CD14-positive monocyte (primary cell): ENCODE data around the gene OGDHL. TPM values are rescaled to one million over a fixed set of nuclear protein-coding genes. Genes with fewer than 3 reads are reported as not detected.

Source experiments
- DNase-seq, 3 donors: peaks; one replicate each; pipeline ENCODE4 v3.0.0-alpha.2; 2011 to 2022
- H2AFZ ChIP-seq: 2 replicates; pipeline ENCODE4 v1.6.0; 2012; ENCODE audit warnings: mild to moderate bottlenecking, low read depth, low read length, inconsistent platforms; ENCODE audit not compliant: insufficient read depth, poor library complexity, severe bottlenecking
- H3K27ac ChIP-seq, 2 donors: 1 replicate in 1 of 2; 2 replicates in 1 of 2; pipeline ENCODE4 v1.5.1; 2012 to 2013; ENCODE audit warnings: low read length in 2 of 2, control low read depth in 1 of 2, inconsistent platforms in 1 of 2, low read depth in 1 of 2, mild to moderate bottlenecking in 1 of 2
- H3K27me3 ChIP-seq, 2 donors: one replicate each; pipeline versions ENCODE4 v1.6.0 to v1.6.1; 2011 to 2013; ENCODE audit warnings: low read length in 2 of 2; ENCODE audit not compliant: control insufficient read depth in 2 of 2, insufficient read depth in 2 of 2
- H3K36me3 ChIP-seq, 2 donors: replicated peaks in 1 of 2; 1 replicate in 1 of 2; 2 replicates in 1 of 2; pipeline versions ENCODE4 v1.5.1 to v1.6.1; 2012 to 2013; ENCODE audit warnings: low read length in 2 of 2, control low read depth in 1 of 2, inconsistent platforms in 1 of 2, mild to moderate bottlenecking in 1 of 2; ENCODE audit not compliant: insufficient read depth in 2 of 2, control insufficient read depth in 1 of 2
- H3K4me1 ChIP-seq, 2 donors: 1 replicate in 1 of 2; 2 replicates in 1 of 2; pipeline versions ENCODE4 v1.5.1 to v1.6.1; 2012 to 2013; ENCODE audit warnings: low read length in 2 of 2, control low read depth in 1 of 2, inconsistent platforms in 1 of 2, mild to moderate bottlenecking in 1 of 2, moderate library complexity in 1 of 2; ENCODE audit not compliant: insufficient read depth in 2 of 2, control insufficient read depth in 1 of 2
- H3K4me2 ChIP-seq: replicated peaks from 2 replicates; pipeline ENCODE3; 2012; ENCODE audit warnings: low read length, moderate library complexity, mild to moderate bottlenecking; ENCODE audit not compliant: poor library complexity, severe bottlenecking; ENCODE audit errors: extremely low read depth
- H3K4me3 ChIP-seq, 3 experiments: fragments of 200-600 bp in 1 of 3; sonication (generic) in 1 of 3; replicated peaks in 1 of 3; 1 replicate in 2 of 3; 2 replicates in 1 of 3; pipeline ENCODE4 v1.5.1; 2011 to 2013; ENCODE audit warnings: low read length in 3 of 3, mild to moderate bottlenecking in 3 of 3, control low read depth in 2 of 3, low read depth in 2 of 3, inconsistent platforms in 1 of 3, moderate library complexity in 1 of 3
- H3K79me2 ChIP-seq: 2 replicates; pipeline ENCODE4 v1.6.0; 2012; ENCODE audit warnings: mild to moderate bottlenecking, control low read depth, inconsistent platforms, low read length, moderate library complexity; ENCODE audit not compliant: insufficient read depth
- H3K9ac ChIP-seq: 2 replicates; pipeline ENCODE4 v1.6.0; 2017; ENCODE audit warnings: low read length, mild to moderate bottlenecking; ENCODE audit not compliant: insufficient read depth, poor library complexity, severe bottlenecking
- H3K9me3 ChIP-seq, 2 donors: replicated peaks in 1 of 2; 1 replicate in 1 of 2; 2 replicates in 1 of 2; pipeline versions ENCODE4 v1.5.1 to v1.6.1; 2012 to 2013; ENCODE audit warnings: low read length in 2 of 2, control low read depth in 1 of 2; ENCODE audit not compliant: control insufficient read depth in 1 of 2, insufficient read depth in 1 of 2
- H4K20me1 ChIP-seq: 2 replicates; pipeline ENCODE4 v1.6.0; 2012; ENCODE audit warnings: mild to moderate bottlenecking, low read length, control low read depth, moderate library complexity; ENCODE audit not compliant: insufficient read depth
- H3K27ac Mint-ChIP-seq, 7 donors: one replicate each; pipeline ENCODE4 v1.8.0; 2020; ENCODE audit warnings: mild to moderate bottlenecking in 7 of 7, mixed read lengths in 7 of 7, moderate library complexity in 6 of 7, inconsistent platforms in 2 of 7
- H3K27me3 Mint-ChIP-seq, 3 donors: one replicate each; pipeline ENCODE4 v1.8.0; 2021 to 2022; ENCODE audit warnings: low read depth in 3 of 3, mild to moderate bottlenecking in 3 of 3, mixed read lengths in 3 of 3, moderate library complexity in 3 of 3, inconsistent platforms in 1 of 3
- H3K36me3 Mint-ChIP-seq, 2 donors: one replicate each; pipeline ENCODE4 v1.8.0; 2020; ENCODE audit warnings: mixed read lengths in 2 of 2, inconsistent platforms in 1 of 2, mild to moderate bottlenecking in 1 of 2
- H3K4me1 Mint-ChIP-seq: one replicate; pipeline ENCODE4 v1.8.0; 2020; ENCODE audit warnings: mild to moderate bottlenecking, mixed read lengths
- H3K4me3 Mint-ChIP-seq, 2 donors: one replicate each; pipeline ENCODE4 v1.8.0; 2020; ENCODE audit warnings: mild to moderate bottlenecking in 2 of 2, mixed read lengths in 2 of 2, moderate library complexity in 1 of 2
- H3K9me3 Mint-ChIP-seq, 7 donors: one replicate each; pipeline ENCODE4 v1.8.0; 2020 to 2022; ENCODE audit warnings: mixed read lengths in 7 of 7, mild to moderate bottlenecking in 6 of 7, moderate library complexity in 6 of 7, inconsistent platforms in 2 of 7
- CTCF ChIP-seq: fragments of 200-600 bp; IDR thresholded peaks from one replicate; pipeline ENCODE4 v1.8.0; 2022; ENCODE audit warnings: antibody characterized with exemption, mild to moderate bottlenecking
- WGBS: methylation state at CpG from one replicate; pipeline ENCODE4 v1.1.5; 2013; ENCODE audit warnings: missing lambda C conversion rate; ENCODE audit not compliant: insufficient coverage; 5-methylcytosine and 5-hydroxymethylcytosine counted together
- intact Hi-C, 2 donors: fragments of 100-400 bp; cut with micrococcal nuclease; formaldehyde crosslinking; loops; one replicate each; pipeline versions ENCODE4 v1.15.0 to v1.15.1; 2023
- polyA plus RNA-seq, 3 donors: library from polyadenylated mRNA; depleted of rRNA in 1 of 3; unstranded in 2 of 3; stranded (reverse) in 1 of 3; fragments of 300-500 nt in 2 of 3; fragments of >200 nt in 1 of 3; fragmentation: Illumina TruSeq in 2 of 3; gene quantifications; 1 replicate in 2 of 3; 2 replicates in 1 of 3; pipeline ENCODE4 v1.2.3, GENCODE V29; 2012 to 2021

The OGDHL gene
- polyA plus RNA-seq, 3 donors, result not detected

GRCh38 chr10:49707585-49707984 lies 54.5 kb downstream of the OGDHL start:
- Mint-ChIP-seq H3K4me1 (no peaks in the 10 kb centered on the region), H3K36me3 (no peaks in the 10 kb centered on the region), H3K27me3 (peaks cover 0 to 12% (median 3%) of the 10 kb centered on the region in 3 donors), H3K9me3 (peaks cover 0 to 11% (median 5%) of the 10 kb centered on the region in 7 donors), H3K27ac (no peak overlapping the region), H3K4me3 (no peak overlapping the region)
- no CpG with 5 or more reads among the region's 3 CpGs for WGBS
- Histone ChIP-seq H3K9ac (no peak overlapping the region), H3K36me3 (no peaks in the 10 kb centered on the region), H3K4me3 (no peak overlapping the region), H3K9me3 (peaks cover 0 to 3% of the 10 kb centered on the region in 2 donors), H3K79me2 (no peaks in the 10 kb centered on the region), H4K20me1 (no peaks in the 10 kb centered on the region), H3K4me1 (no peaks in the 10 kb centered on the region), H3K4me2 (no peak overlapping the region), H2AFZ (no peak overlapping the region), H3K27me3 (no peaks in the 10 kb centered on the region), H3K27ac (no peak overlapping the region)
- no peak for DNase-seq
- intact Hi-C loops, result no loop called here
- no peak for TF ChIP-seq CTCF

GRCh38 chr10:49700997-49701396 lies 61.1 kb downstream of the OGDHL start:
- H3K4me3 ChIP-seq, result no peak overlapping the region
- no peak overlapping the region for H2AFZ ChIP-seq
- H3K27ac Mint-ChIP-seq, result no peak overlapping the region
- H3K36me3 Mint-ChIP-seq, result no peaks in the 10 kb centered on the region
- no peak for DNase-seq
- intact Hi-C loops, result no loop called here
- H3K79me2 ChIP-seq, result no peaks in the 10 kb centered on the region
- H4K20me1 ChIP-seq, result no peaks in the 10 kb centered on the region
- no peaks in the 10 kb centered on the region for H3K4me1 ChIP-seq
- no peak overlapping the region for H3K4me2 ChIP-seq
- peaks cover 6 to 14% (median 9%) of the 10 kb centered on the region in 3 donors for H3K27me3 Mint-ChIP-seq
- no peak overlapping the region for H3K9ac ChIP-seq
- no peaks in the 10 kb centered on the region for H3K36me3 ChIP-seq
- peaks cover 0 to 3% of the 10 kb centered on the region in 2 donors for H3K9me3 ChIP-seq
- no peak overlapping the region for H3K27ac ChIP-seq
- no peak overlapping the region for H3K4me3 Mint-ChIP-seq
- WGBS, result no CpG with 5 or more reads among the region's 3 CpGs
- H3K9me3 Mint-ChIP-seq, result peaks cover 0 to 11% (median 8%) of the 10 kb centered on the region in 7 donors
- H3K27me3 ChIP-seq, result peaks cover 0 to 2% of the 10 kb centered on the region in 2 donors
- TF ChIP-seq CTCF, result no peak
- H3K4me1 Mint-ChIP-seq, result no peaks in the 10 kb centered on the region
